HEK293T (cell line): Measurements from ENCODE around the gene CNP.
A peak's percentile ranks its signal among the peaks of the same experiment; 100 is the strongest.

Experiments used
- CTCF ChIA-PET: fragments of 350-600 bp; formaldehyde crosslinking; extraction: SDS; loops from one replicate; lab custom pipeline; 2021; ENCODE audit warnings: antibody characterized with exemption, inconsistent platforms; lab: Yijun Ruan, JAX
- POLR2A ChIA-PET: fragments of 350-600 bp; formaldehyde crosslinking; extraction: SDS; loops from one replicate; lab custom pipeline; 2020; ENCODE audit warnings: antibody characterized with exemption, inconsistent platforms; lab: Yijun Ruan, JAX
- DNase-seq: peaks from one replicate; pipeline ENCODE4 v3.0.0; 2012; ENCODE audit warnings: mixed read lengths; ENCODE audit errors: extremely low spot score
- ARNT ChIP-seq: fragments of 450-650 bp; IDR thresholded peaks from 2 replicates; pipeline ENCODE4 v1.6.1; 2017; ENCODE audit warnings: mild to moderate bottlenecking
- BHLHE40 ChIP-seq: fragments of 450-650 bp; IDR thresholded peaks from 2 replicates; pipeline ENCODE4 v1.6.1; 2016; ENCODE audit warnings: mild to moderate bottlenecking, moderate library complexity, borderline replicate concordance
- CTBP1 ChIP-seq: fragments of 450-650 bp; IDR thresholded peaks from 2 replicates; pipeline ENCODE4 v1.6.1; 2016; ENCODE audit warnings: borderline replicate concordance
- ELF4 ChIP-seq: fragments of 450-650 bp; IDR thresholded peaks from 2 replicates; pipeline ENCODE4 v1.6.1; 2017; ENCODE audit warnings: antibody characterized with exemption
- FOXA1 ChIP-seq: fragments of 450-650 bp; IDR thresholded peaks from 2 replicates; pipeline ENCODE4 v1.6.1; 2016; ENCODE audit warnings: mild to moderate bottlenecking
- FOXK2 ChIP-seq: fragments of 450-650 bp; IDR thresholded peaks from 2 replicates; pipeline ENCODE4 v1.6.1; 2016; ENCODE audit warnings: mild to moderate bottlenecking
- FOXM1 ChIP-seq: fragments of 450-650 bp; IDR thresholded peaks from 2 replicates; pipeline ENCODE4 v1.6.1; 2017; ENCODE audit warnings: mild to moderate bottlenecking, borderline replicate concordance
- HDGF ChIP-seq: fragments of 450-650 bp; IDR thresholded peaks from 2 replicates; pipeline ENCODE4 v1.6.1; 2017; ENCODE audit warnings: antibody characterized with exemption, borderline replicate concordance
- L3MBTL2 ChIP-seq: fragments of 450-650 bp; conservative IDR thresholded peaks from 2 replicates; pipeline ENCODE4 v1.6.1; 2016; ENCODE audit warnings: mild to moderate bottlenecking
- LEF1 ChIP-seq: fragments of 450-650 bp; IDR thresholded peaks from 2 replicates; pipeline ENCODE4 v1.6.1; 2017; ENCODE audit warnings: mild to moderate bottlenecking, borderline replicate concordance
- NFRKB ChIP-seq: fragments of 450-650 bp; IDR thresholded peaks from 2 replicates; pipeline ENCODE4 v1.6.1; 2016; ENCODE audit warnings: mild to moderate bottlenecking, moderate library complexity
- SP1 ChIP-seq: fragments of 450-650 bp; IDR thresholded peaks from 2 replicates; pipeline ENCODE4 v1.6.1; 2017
- SUZ12 ChIP-seq: fragments of 450-650 bp; IDR thresholded peaks from 2 replicates; pipeline ENCODE4 v1.6.1; 2016; ENCODE audit warnings: mild to moderate bottlenecking
- TARDBP ChIP-seq: fragments of 450-650 bp; IDR thresholded peaks from 2 replicates; pipeline ENCODE4 v1.6.1; 2016
- ZNF384 ChIP-seq: fragments of 450-650 bp; IDR thresholded peaks from 2 replicates; pipeline ENCODE4 v1.6.1; 2016
- TF ChIP-seq, protein P1 (sequence below): fragments of 450-650 bp; IDR thresholded peaks from 2 replicates; pipeline ENCODE4 v1.6.1; 2016

The CNP gene

DNA sequence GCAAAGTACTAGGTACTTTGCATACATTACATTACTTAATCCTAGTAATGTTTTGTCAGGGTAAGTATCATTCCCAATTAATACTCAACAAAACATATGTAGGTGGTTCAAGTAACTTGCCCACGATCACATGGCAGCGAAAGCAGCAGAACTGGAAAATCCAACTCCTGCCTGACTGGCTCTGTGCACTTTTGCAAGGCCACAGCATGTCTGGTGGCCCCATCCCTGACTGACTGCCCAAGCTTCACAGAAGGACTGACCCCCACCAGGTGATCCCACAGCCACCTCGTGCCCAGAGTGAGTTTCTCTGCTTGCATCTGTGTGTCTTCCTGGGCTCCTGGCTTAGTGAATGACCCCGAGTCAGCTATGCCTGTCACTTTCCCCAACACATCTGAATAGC, 11.4 kb downstream of the CNP start:
- no peak for TF ChIP-seq CTBP1
- TF ChIP-seq ZNF384 = no peak
- TF ChIP-seq SUZ12 = no peak
- no peak for TF ChIP-seq HDGF
- TF ChIP-seq NFRKB = no peak
- TF ChIP-seq TARDBP = no peak
- TF ChIP-seq ARNT = no peak
- TF ChIP-seq SP1 = no peak
- TF ChIP-seq, protein P1, sequence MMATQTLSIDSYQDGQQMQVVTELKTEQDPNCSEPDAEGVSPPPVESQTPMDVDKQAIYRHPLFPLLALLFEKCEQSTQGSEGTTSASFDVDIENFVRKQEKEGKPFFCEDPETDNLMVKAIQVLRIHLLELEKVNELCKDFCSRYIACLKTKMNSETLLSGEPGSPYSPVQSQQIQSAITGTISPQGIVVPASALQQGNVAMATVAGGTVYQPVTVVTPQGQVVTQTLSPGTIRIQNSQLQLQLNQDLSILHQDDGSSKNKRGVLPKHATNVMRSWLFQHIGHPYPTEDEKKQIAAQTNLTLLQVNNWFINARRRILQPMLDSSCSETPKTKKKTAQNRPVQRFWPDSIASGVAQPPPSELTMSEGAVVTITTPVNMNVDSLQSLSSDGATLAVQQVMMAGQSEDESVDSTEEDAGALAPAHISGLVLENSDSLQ = no peak
- no peak for TF ChIP-seq ELF4
- DNase-seq = no peak
- CTCF ChIA-PET = no interaction called here
- POLR2A ChIA-PET = interaction anchor here (4.7 kb wide), 1 partner anchor 11 kb away, joined by 29 read pairs; the partner anchor contains the start of gene CNP

DNA sequence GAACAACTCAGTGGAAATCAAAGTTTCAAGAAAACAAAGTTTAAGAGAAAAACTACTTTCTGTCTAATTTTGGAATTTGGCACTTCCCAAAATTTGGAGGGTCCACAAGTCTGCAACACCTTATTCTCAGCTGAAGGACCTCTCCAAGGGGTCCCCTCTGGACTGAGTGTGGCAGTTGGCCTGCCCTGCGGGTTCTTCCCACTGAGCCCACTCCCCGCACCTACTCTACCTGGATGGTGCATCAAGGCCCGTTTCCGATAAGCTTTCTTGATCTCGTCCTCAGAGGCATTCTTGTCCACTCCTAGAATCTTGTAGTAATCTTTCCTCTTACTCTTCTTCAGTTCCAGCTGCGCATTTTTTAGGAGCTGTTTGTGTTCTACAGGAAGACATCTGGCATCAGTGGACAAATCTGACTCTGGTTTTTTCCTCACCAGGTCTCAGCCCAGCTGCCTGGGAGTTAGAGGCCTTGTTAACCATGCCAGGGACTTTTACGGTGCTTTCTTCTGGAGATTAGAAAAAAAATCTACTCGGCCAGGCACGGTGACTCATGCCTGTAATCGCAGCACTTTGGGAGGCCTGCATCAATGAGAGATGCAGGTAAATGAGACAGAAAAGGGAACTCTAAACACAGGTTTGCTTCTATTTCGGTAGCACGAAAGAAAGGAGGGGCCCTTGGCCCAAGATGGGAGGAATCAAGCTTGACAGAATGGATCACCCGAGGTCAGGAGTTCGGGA, 15.6 kb downstream of the CNP start:
- DNase-seq = no peak
- no peak for TF ChIP-seq NFRKB
- TF ChIP-seq HDGF = no peak
- TF ChIP-seq L3MBTL2 = no peak
- no peak for TF ChIP-seq FOXM1
- TF ChIP-seq SUZ12 = no peak
- no peak for TF ChIP-seq ZNF384
- no peak for TF ChIP-seq ARNT
- TF ChIP-seq BHLHE40 = no peak
- TF ChIP-seq CTBP1 = no peak
- TF ChIP-seq FOXK2 = no peak
- TF ChIP-seq, protein P1 = no peak
- no peak for TF ChIP-seq LEF1
- no peak for TF ChIP-seq SP1
- TF ChIP-seq ELF4 = no peak
- TF ChIP-seq TARDBP = no peak
- TF ChIP-seq FOXA1 = no peak
- ChIA-PET POLR2A (interaction anchor here (3.3 kb wide), 1 partner anchor 15 kb away, joined by 13 read pairs; the partner anchor contains the start of gene CNP), CTCF (no interaction called here)

DNA sequence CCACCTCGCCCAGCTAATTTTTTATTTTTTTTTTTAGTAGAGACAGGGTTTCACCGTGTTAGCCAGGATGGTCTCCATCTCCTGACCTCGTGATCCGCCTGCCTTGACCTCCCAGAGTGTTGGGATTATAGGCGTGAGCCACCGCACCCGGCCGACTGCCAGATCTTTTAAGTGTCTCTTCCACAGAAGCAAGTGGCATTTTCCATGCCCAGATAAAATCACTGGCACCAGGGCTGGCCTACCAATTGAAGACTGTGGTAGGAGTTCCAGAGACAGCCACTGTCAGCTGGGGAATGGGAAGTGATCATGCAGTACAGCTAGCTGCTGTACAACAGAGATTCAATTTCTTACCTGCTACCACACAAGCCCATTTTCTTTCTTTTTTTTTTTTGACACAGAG, 17.9 kb downstream of the CNP start:
- ChIA-PET CTCF (no interaction called here), POLR2A (interaction anchor here (0.8 kb wide), 1 partner anchor 34 kb away, joined by 4 read pairs; no protein-coding TSS in a partner anchor)
- DNase-seq = no peak
- no peak for TF ChIP-seq ZNF384
- TF ChIP-seq NFRKB = no peak
- no peak for TF ChIP-seq LEF1
- TF ChIP-seq, protein P1 = no peak
- no peak for TF ChIP-seq HDGF
- no peak for TF ChIP-seq ARNT
- TF ChIP-seq BHLHE40 = no peak
- TF ChIP-seq L3MBTL2 = no peak
- no peak for TF ChIP-seq FOXA1
- TF ChIP-seq CTBP1 = no peak
- TF ChIP-seq TARDBP = no peak
- no peak for TF ChIP-seq ELF4
- no peak for TF ChIP-seq FOXM1
- no peak for TF ChIP-seq SP1
- TF ChIP-seq FOXK2 = no peak
- no peak for TF ChIP-seq SUZ12

DNA sequence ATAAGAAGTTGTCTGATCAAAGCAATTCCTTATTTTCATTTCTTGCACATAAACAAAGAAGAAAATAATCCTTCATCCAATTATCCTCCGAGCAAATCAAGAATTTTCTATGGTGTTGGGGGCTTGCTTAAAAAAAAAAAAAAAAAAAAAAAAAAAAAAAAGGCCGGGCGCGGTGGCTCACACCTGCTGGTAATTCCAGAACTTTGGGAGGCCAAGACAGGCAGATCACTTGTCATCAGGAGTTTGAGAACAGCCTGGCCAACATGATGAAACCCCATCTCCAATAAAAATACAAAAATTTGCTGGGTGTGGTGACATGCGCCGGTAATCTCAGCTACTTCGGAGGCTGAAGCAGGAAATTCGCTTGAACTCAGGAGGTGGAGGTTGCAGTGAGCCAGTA, 19.3 kb downstream of the CNP start:
- POLR2A ChIA-PET = no interaction called here
- CTCF ChIA-PET = no interaction called here
- TF ChIP-seq ZNF384 = peak; percentile 47; the same call in 1 of the 2 replicates
- no peak for TF ChIP-seq FOXA1
- no peak for DNase-seq

DNA sequence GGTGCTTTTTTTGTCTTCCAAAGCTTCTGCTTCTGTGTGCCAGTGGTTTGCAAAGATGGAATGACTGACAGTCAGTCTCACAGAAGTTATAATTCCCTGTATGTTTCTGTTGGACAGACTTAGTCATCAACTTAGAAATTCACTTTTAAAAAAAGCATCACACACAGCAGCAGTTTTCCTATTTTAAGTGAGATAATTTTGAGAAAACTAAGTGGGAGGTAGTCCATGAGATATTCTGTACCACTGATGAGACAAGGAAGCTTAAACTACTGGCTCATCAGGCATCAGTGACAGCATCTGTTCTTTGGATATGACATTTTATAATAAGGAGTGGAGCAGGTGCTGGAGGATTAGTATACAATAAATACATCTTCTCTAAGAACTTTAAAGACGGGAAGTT, 20.0 kb downstream of the CNP start:
- POLR2A ChIA-PET = no interaction called here
- CTCF ChIA-PET = no interaction called here
- TF ChIP-seq FOXK2 = no peak
- TF ChIP-seq ARNT = no peak
- no peak for TF ChIP-seq FOXA1
- no peak for TF ChIP-seq LEF1
- TF ChIP-seq, protein P1 = no peak
- no peak for TF ChIP-seq BHLHE40
- TF ChIP-seq FOXM1 = no peak
- TF ChIP-seq ZNF384 = no peak
- TF ChIP-seq NFRKB = no peak
- TF ChIP-seq SP1 = no peak
- TF ChIP-seq L3MBTL2 = no peak
- TF ChIP-seq SUZ12 = no peak
- TF ChIP-seq TARDBP = no peak
- TF ChIP-seq ELF4 = no peak
- no peak for TF ChIP-seq HDGF
- DNase-seq = no peak
